Astrocyte of the cerebellum (primary cell): Measurements from ENCODE around the gene TMEM269.

Experiments
- DNase-seq: peaks from one replicate; pipeline ENCODE4 v3.0.0-alpha.2; 2011; ENCODE audit warnings: low read depth
- H3K4me3 ChIP-seq: 2 replicates; pipeline ENCODE4 v1.5.1; 2011; ENCODE audit warnings: mild to moderate bottlenecking, low read depth, low read length, moderate library complexity
- in situ Hi-C: cut with HindIII; loops from 2 replicates; pipeline ENCODE4 v1.10.0; 2017; ENCODE audit warnings: low sequenced_read_pairs
- TF ChIP-seq, protein P1 (sequence below): IDR thresholded peaks from 2 replicates; pipeline ENCODE4 v1.5.1; 2012; ENCODE audit warnings: low read length, low read depth, moderate library complexity, mild to moderate bottlenecking; ENCODE audit errors: missing control alignments

TMEM269 gene

DNA sequence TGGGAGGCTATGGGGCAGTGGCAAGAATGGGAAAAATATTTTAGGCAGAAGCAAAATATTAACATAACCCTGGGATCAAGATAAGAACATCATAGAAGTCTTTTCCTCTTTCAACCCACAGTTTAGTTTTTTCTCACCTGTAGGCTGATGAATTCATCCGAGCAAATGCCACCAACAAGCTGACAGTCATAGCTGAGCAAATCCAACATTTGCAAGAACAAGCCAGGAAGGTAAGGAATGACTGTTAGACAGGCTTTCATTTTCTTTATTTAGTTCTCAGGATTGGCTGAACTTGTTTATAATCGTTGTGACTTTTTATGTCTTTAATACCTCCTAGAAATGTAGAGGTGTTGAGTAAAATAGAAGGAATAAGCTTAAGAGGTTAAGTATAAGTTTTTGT, 11.4 kb upstream of the TMEM269 start:
- TF ChIP-seq, protein P1, sequence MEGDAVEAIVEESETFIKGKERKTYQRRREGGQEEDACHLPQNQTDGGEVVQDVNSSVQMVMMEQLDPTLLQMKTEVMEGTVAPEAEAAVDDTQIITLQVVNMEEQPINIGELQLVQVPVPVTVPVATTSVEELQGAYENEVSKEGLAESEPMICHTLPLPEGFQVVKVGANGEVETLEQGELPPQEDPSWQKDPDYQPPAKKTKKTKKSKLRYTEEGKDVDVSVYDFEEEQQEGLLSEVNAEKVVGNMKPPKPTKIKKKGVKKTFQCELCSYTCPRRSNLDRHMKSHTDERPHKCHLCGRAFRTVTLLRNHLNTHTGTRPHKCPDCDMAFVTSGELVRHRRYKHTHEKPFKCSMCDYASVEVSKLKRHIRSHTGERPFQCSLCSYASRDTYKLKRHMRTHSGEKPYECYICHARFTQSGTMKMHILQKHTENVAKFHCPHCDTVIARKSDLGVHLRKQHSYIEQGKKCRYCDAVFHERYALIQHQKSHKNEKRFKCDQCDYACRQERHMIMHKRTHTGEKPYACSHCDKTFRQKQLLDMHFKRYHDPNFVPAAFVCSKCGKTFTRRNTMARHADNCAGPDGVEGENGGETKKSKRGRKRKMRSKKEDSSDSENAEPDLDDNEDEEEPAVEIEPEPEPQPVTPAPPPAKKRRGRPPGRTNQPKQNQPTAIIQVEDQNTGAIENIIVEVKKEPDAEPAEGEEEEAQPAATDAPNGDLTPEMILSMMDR: no peak
- no peak overlapping the region for H3K4me3 ChIP-seq
- no peak for DNase-seq
- in situ Hi-C loops: no loop called here

DNA sequence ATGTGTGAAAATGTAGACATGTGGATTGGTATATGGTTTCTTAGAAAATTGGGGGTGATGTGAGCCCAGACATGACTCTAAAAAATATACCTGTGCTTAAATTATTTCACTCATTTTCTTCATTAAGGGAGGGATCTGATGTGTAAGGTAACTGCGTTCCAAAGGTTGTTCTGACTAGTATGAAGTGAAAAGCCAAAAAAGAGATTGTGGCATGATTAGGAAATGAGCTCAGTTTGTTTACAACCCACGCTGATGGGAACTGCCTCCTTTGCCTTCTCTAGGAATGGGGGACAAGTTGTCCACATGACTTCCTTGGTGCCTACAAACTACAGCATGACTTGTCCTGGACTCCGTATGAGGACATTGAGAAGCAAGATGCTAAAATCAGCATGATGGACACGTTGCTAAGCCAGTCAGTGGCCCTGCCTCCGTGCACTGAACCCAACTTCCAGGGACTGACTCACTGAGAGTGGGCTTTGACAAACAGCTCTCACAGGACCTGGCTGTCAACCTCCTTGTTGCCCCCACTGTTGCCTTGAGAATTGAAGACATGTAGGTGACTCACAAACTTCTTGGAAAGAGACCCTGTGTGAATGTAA, 9.8 kb upstream of the TMEM269 start:
- TF ChIP-seq, protein P1: no peak
- in situ Hi-C loops: no loop called here
- no peak overlapping the region for H3K4me3 ChIP-seq
- DNase-seq: no peak

DNA sequence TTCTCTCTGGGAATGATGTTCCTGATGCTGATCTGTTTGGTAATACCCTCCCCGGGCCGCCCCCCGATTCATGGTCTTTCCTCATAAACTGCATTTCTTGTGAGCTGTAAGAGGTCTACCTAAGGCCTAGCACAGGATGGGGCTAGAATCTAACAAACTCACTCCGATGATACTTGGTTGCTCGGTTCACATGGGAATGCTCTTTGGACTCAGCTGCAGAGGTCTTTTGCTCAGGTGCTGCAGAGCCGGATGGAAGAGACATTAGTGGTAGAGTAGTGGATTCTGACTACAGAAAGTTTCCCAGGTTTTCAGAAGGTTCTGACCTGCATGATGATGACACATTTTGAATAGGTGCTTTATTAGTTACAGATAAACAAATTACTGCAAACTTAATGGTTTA, 8.3 kb upstream of the TMEM269 start:
- TF ChIP-seq, protein P1: no peak
- no peak for DNase-seq
- H3K4me3 ChIP-seq: no peak overlapping the region
- in situ Hi-C loops: no loop called here

DNA sequence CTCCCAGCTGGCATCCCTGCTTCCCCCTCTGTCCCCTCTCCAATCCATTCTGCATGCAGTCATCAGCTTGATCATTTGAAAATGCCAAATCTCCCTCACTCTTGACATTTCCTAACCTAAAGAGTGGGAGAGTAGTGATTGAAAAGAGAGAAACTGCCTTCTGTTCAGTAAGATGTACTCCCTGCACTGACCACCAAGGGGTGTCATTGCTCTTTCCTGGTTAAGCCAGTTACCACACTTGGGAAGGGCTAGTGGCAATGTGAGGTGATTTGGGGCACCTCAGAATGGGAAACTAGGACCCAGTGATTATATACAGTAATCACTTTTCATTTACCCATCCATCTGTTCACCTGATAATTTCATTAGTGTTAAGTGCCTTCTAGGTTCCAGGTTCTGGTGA, 6.9 kb upstream of the TMEM269 start:
- H3K4me3 ChIP-seq: no peak overlapping the region
- in situ Hi-C loops: no loop called here
- TF ChIP-seq, protein P1: peak; percentile 75
- DNase-seq: peak; percentile 15

DNA sequence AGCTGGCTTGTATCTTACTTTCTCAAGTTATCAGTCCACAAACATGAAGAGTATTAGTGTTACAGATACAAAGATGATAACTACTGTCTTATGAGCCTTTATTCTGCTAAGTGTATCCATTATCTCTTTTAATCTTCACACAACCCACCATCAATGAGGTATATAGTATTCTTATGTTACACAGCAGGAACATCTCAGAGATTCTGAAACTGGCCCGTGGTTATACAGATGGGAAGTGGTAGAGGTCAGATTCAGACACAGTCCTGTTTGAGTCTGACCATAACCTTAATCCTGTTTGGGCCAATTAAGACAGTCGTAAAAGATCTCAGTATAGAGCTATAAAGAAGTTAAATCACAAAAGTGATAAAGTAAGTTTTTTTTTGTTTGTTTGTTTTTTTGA, 5.1 kb upstream of the TMEM269 start:
- in situ Hi-C loops: no loop called here

DNA sequence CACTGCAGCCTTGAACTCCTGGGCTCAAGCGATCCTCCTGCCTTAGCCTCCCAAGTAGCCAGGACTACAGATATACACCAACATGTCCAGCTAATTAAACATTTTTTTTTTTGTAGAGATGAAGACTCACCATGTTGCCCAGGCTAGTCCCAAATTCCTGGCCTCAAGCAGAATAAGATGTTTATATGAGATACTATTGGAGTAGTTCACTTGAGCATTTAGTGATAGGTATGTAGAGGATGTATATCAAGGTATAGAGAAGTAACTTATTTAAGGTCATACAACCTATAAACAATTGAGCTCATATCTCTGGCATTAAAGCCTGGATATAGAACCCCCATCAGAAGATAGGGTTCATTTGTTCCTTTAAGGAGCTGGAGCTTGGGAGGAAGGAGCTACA, 4.6 kb upstream of the TMEM269 start:
- TF ChIP-seq, protein P1: no peak
- DNase-seq: no peak
- no peak overlapping the region for H3K4me3 ChIP-seq
- in situ Hi-C loops: no loop called here

More for the DNA sequence above, 5.1 kb upstream of the TMEM269 start:
- H3K4me3 ChIP-seq: no peak overlapping the region
- no peak for DNase-seq
- TF ChIP-seq, protein P1: no peak
